Neural progenitor cell (in vitro differentiated cells): ENCODE measurements around the gene PPP3R1.

Source experiments
- EZH2 ChIP-seq: fragments of 200-600 bp; sonication (generic); IDR thresholded peaks from 2 replicates; pipeline ENCODE4 v1.6.1; 2017; ENCODE audit warnings: antibody characterized with exemption, mild to moderate bottlenecking, moderate library complexity
- EZH2phosphoT487 ChIP-seq: fragments of 200-600 bp; sonication (generic); IDR thresholded peaks from 2 replicates; pipeline ENCODE4 v1.6.1; 2017; ENCODE audit warnings: antibody characterized with exemption
- TF ChIP-seq, protein P1 (sequence below): fragments of 200-600 bp; sonication (generic); IDR thresholded peaks from 2 replicates; pipeline ENCODE4 v1.5.1; 2017; ENCODE audit warnings: antibody characterized with exemption, mild to moderate bottlenecking

DNA sequence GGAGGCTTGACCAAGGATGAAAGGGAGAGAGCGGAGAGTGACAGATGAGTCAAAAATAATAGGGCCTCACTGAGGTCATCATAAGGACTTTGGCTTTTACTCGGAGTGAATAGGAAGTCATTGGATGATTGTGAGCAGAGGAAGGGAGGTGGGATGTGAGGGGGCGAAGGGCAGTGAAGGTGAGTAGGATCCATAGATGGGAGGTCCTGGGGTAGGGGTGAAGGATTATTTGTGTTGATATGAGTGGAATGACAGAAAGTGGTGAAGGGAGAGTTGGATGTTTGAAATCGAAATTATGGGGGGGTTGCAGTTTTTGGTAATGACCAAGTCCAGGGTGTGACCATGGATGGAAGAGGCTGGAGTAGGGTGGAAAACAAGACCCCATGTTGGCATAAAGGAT lies 80.6 kb downstream of the PPP3R1 start:
- TF ChIP-seq, protein P1, sequence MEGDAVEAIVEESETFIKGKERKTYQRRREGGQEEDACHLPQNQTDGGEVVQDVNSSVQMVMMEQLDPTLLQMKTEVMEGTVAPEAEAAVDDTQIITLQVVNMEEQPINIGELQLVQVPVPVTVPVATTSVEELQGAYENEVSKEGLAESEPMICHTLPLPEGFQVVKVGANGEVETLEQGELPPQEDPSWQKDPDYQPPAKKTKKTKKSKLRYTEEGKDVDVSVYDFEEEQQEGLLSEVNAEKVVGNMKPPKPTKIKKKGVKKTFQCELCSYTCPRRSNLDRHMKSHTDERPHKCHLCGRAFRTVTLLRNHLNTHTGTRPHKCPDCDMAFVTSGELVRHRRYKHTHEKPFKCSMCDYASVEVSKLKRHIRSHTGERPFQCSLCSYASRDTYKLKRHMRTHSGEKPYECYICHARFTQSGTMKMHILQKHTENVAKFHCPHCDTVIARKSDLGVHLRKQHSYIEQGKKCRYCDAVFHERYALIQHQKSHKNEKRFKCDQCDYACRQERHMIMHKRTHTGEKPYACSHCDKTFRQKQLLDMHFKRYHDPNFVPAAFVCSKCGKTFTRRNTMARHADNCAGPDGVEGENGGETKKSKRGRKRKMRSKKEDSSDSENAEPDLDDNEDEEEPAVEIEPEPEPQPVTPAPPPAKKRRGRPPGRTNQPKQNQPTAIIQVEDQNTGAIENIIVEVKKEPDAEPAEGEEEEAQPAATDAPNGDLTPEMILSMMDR = no peak
- TF ChIP-seq EZH2 = no peak
- TF ChIP-seq EZH2phosphoT487 = no peak
